IPS-15b (cell line): ENCODE measurements around the gene CDR2.

Experiments used
- H3K27me3 ChIP-seq: one replicate; pipeline ENCODE4 v1.6.1; 2013; ENCODE audit warnings: low read length; ENCODE audit not compliant: control insufficient read depth, insufficient read depth
- H3K36me3 ChIP-seq: one replicate; pipeline ENCODE4 v1.6.1; 2013; ENCODE audit warnings: low read length; ENCODE audit not compliant: control insufficient read depth, insufficient read depth
- H3K4me1 ChIP-seq: one replicate; pipeline ENCODE4 v1.6.1; 2013; ENCODE audit warnings: mild to moderate bottlenecking, low read length; ENCODE audit not compliant: control insufficient read depth, insufficient read depth
- H3K4me3 ChIP-seq: one replicate; pipeline ENCODE4 v1.5.1; 2013; ENCODE audit warnings: low read depth, low read length
- H3K9ac ChIP-seq: one replicate; pipeline ENCODE4 v1.6.1; 2013; ENCODE audit warnings: low read depth, mild to moderate bottlenecking, low read length
- H3K9me3 ChIP-seq: one replicate; pipeline ENCODE4 v1.6.1; 2013; ENCODE audit warnings: mild to moderate bottlenecking, low read length; ENCODE audit not compliant: control insufficient read depth, insufficient read depth

Gene CDR2

GRCh38 chr16:22397931-22398330 is 23.5 kb upstream of the CDR2 start:
- Histone ChIP-seq H3K9me3 (no peaks in the 10 kb centered on the region), H3K36me3 (no peaks in the 10 kb centered on the region), H3K4me3 (no peak overlapping the region), H3K9ac (no peak overlapping the region), H3K27me3 (no peaks in the 10 kb centered on the region), H3K4me1 (no peaks in the 10 kb centered on the region)

GRCh38 chr16:22397464-22397863 is 23.0 kb upstream of the CDR2 start:
- no peaks in the 10 kb centered on the region for H3K4me1 ChIP-seq
- no peak overlapping the region for H3K9ac ChIP-seq
- no peaks in the 10 kb centered on the region for H3K36me3 ChIP-seq
- no peaks in the 10 kb centered on the region for H3K27me3 ChIP-seq
- no peaks in the 10 kb centered on the region for H3K9me3 ChIP-seq
- H3K4me3 ChIP-seq: no peak overlapping the region

- Histone ChIP-seq H3K9ac (no peak overlapping the region), H3K4me1 (no peaks in the 10 kb centered on the region)
Measured at GRCh38 chr16:22395960-22396359, 21.5 kb upstream of the CDR2 start.

GRCh38 chr16:22394121-22394520 is 19.7 kb upstream of the CDR2 start:
- H3K9ac ChIP-seq: no peak overlapping the region
- H3K9me3 ChIP-seq: no peaks in the 10 kb centered on the region
- H3K36me3 ChIP-seq: no peaks in the 10 kb centered on the region
- no peak overlapping the region for H3K4me3 ChIP-seq
- no peaks in the 10 kb centered on the region for H3K27me3 ChIP-seq
- H3K4me1 ChIP-seq: no peaks in the 10 kb centered on the region

More at GRCh38 chr16:22395960-22396359, 21.5 kb upstream of the CDR2 start:
- Histone ChIP-seq H3K4me3 (no peak overlapping the region), H3K36me3 (no peaks in the 10 kb centered on the region), H3K27me3 (no peaks in the 10 kb centered on the region), H3K9me3 (no peaks in the 10 kb centered on the region)

GRCh38 chr16:22388101-22388644 is 13.8 kb upstream of the CDR2 start:
- Histone ChIP-seq H3K9me3 (no peaks in the 10 kb centered on the region), H3K9ac (no peak overlapping the region), H3K4me3 (no peak overlapping the region), H3K36me3 (no peaks in the 10 kb centered on the region), H3K27me3 (no peaks in the 10 kb centered on the region), H3K4me1 (no peaks in the 10 kb centered on the region)

GRCh38 chr16:22386976-22387375 is 12.6 kb upstream of the CDR2 start:
- Histone ChIP-seq H3K9me3 (no peaks in the 10 kb centered on the region), H3K4me1 (no peaks in the 10 kb centered on the region), H3K36me3 (no peaks in the 10 kb centered on the region), H3K27me3 (no peaks in the 10 kb centered on the region), H3K9ac (no peak overlapping the region), H3K4me3 (no peak overlapping the region)

- H3K9ac ChIP-seq: no peak overlapping the region
- H3K9me3 ChIP-seq: no peaks in the 10 kb centered on the region
- no peak overlapping the region for H3K4me3 ChIP-seq
- no peaks in the 10 kb centered on the region for H3K36me3 ChIP-seq
- H3K27me3 ChIP-seq: no peaks in the 10 kb centered on the region
- H3K4me1 ChIP-seq: no peaks in the 10 kb centered on the region
Measured at GRCh38 chr16:22385196-22385595, 10.8 kb upstream of the CDR2 start.

- H3K36me3 ChIP-seq: no peaks in the 10 kb centered on the region
- H3K27me3 ChIP-seq: no peaks in the 10 kb centered on the region
- H3K9ac ChIP-seq: no peak overlapping the region
Measured at GRCh38 chr16:22383827-22384226, 9.4 kb upstream of the CDR2 start.

GRCh38 chr16:22381392-22381791 is 7.0 kb upstream of the CDR2 start:
- Histone ChIP-seq H3K4me1 (no peaks in the 10 kb centered on the region), H3K27me3 (no peaks in the 10 kb centered on the region), H3K36me3 (no peaks in the 10 kb centered on the region), H3K9me3 (no peaks in the 10 kb centered on the region), H3K9ac (no peak overlapping the region), H3K4me3 (no peak overlapping the region)

More at GRCh38 chr16:22383827-22384226, 9.4 kb upstream of the CDR2 start:
- no peaks in the 10 kb centered on the region for H3K9me3 ChIP-seq
- H3K4me1 ChIP-seq: no peaks in the 10 kb centered on the region
- H3K4me3 ChIP-seq: no peak overlapping the region

- Histone ChIP-seq H3K9ac (no peak overlapping the region), H3K27me3 (no peaks in the 10 kb centered on the region), H3K9me3 (no peaks in the 10 kb centered on the region), H3K36me3 (no peaks in the 10 kb centered on the region), H3K4me1 (no peaks in the 10 kb centered on the region), H3K4me3 (no peak overlapping the region)
Measured at GRCh38 chr16:22380529-22380928, 6.1 kb upstream of the CDR2 start.

- Histone ChIP-seq H3K36me3 (no peaks in the 10 kb centered on the region), H3K27me3 (no peaks in the 10 kb centered on the region), H3K4me3 (no peak overlapping the region), H3K4me1 (no peaks in the 10 kb centered on the region), H3K9ac (no peak overlapping the region), H3K9me3 (no peaks in the 10 kb centered on the region)
Measured at GRCh38 chr16:22379656-22380055, 5.2 kb upstream of the CDR2 start.

GRCh38 chr16:22375963-22376640 is 1.7 kb upstream of the CDR2 start:
- Histone ChIP-seq H3K4me3 (no peak overlapping the region), H3K9me3 (no peaks in the 10 kb centered on the region), H3K36me3 (no peaks in the 10 kb centered on the region), H3K4me1 (peaks cover under 1% of the 10 kb centered on the region), H3K27me3 (no peaks in the 10 kb centered on the region), H3K9ac (no peak overlapping the region)
